ENCODE results near the gene CD48. TPM values are rescaled to one million over a fixed set of nuclear protein-coding genes. Genes with fewer than 3 reads are reported as not detected.
A peak's percentile ranks its signal among the peaks of the same experiment; 100 is the strongest.

Gene CD48
- total RNA-seq, 1 experiment from 2014 or later = not detected

GRCh38 chr1:160682983-160683865, 28.4 kb downstream of the CD48 start:
- DNase-seq (ENCODE audit: low spot score) = no peak
- Histone ChIP-seq H3K4me1 (ENCODE audit: insufficient read depth, low read length, poor library complexity, severe bottlenecking) (no peaks in the 10 kb centered on the region), H3K4me3 (ENCODE audit: low read depth, low read length, poor library complexity, severe bottlenecking) (no peak overlapping the region), H3K36me3 (ENCODE audit: insufficient read depth, low read length, poor library complexity, severe bottlenecking) (no peaks in the 10 kb centered on the region), H3K27me3 (replicated peaks; ENCODE audit: insufficient read depth, low read depth, low read length, poor library complexity) (no peaks in the 10 kb centered on the region), H3K27ac (ENCODE audit: low read depth, low read length, poor library complexity, severe bottlenecking) (no peak overlapping the region), H3K9me3 (ENCODE audit: low read depth, low read length, poor library complexity, severe bottlenecking) (no peaks in the 10 kb centered on the region)
- TF ChIP-seq CTCF (conservative IDR thresholded peaks at IDR 0.05; ENCODE audit: low read depth, low read length) = no peak
- no peak for TF ChIP-seq EZH2 (IDR thresholded peaks at IDR 0.05; ENCODE audit: borderline replicate concordance, low read depth, low read length, poor library complexity, severe bottlenecking)
- POLR2A ChIA-PET (ENCODE audit: low non-redundant PET) = no interaction called here
- intact Hi-C loops (cut with micrococcal nuclease; ENCODE audit: unreplicated experiment) = loop anchor here (10.0 kb wide), 1 partner anchor 138 kb away; no protein-coding TSS in a partner anchor
- BruUV-seq (replicated peaks) = no TSS peak
- CTCF ChIA-PET = interaction anchor here (0.6 kb wide), 1 partner anchor 89 kb away, joined by 8 read pairs; no protein-coding TSS in a partner anchor

GRCh38 chr1:160681891-160682140, 29.8 kb downstream of the CD48 start:
- intact Hi-C loops (cut with micrococcal nuclease; ENCODE audit: unreplicated experiment) = loop anchor here (10.0 kb wide), 1 partner anchor 137 kb away; no protein-coding TSS in a partner anchor
- no peaks in the 10 kb centered on the region for H3K4me1 ChIP-seq (ENCODE audit: insufficient read depth, low read length, poor library complexity, severe bottlenecking)
- H3K27ac ChIP-seq (ENCODE audit: low read depth, low read length, poor library complexity, severe bottlenecking) = no peak overlapping the region
- TF ChIP-seq EZH2 (IDR thresholded peaks at IDR 0.05; ENCODE audit: borderline replicate concordance, low read depth, low read length, poor library complexity, severe bottlenecking) (no peak), CTCF (conservative IDR thresholded peaks at IDR 0.05; ENCODE audit: low read depth, low read length) (no peak)
- DNase-seq (ENCODE audit: low spot score) = no peak
- BruUV-seq (replicated peaks) = no TSS peak
- no peaks in the 10 kb centered on the region for H3K27me3 ChIP-seq (replicated peaks; ENCODE audit: insufficient read depth, low read depth, low read length, poor library complexity)
- ChIA-PET CTCF (interaction anchor here (0.6 kb wide), 1 partner anchor 544 kb away, joined by 3 read pairs; the partner anchor contains the start of gene TOMM40L), POLR2A (ENCODE audit: low non-redundant PET) (no interaction called here)
- H3K9me3 ChIP-seq (ENCODE audit: low read depth, low read length, poor library complexity, severe bottlenecking) = no peaks in the 10 kb centered on the region
- H3K36me3 ChIP-seq (ENCODE audit: insufficient read depth, low read length, poor library complexity, severe bottlenecking) = no peaks in the 10 kb centered on the region
- H3K4me3 ChIP-seq (ENCODE audit: low read depth, low read length, poor library complexity, severe bottlenecking) = no peak overlapping the region

GRCh38 chr1:160681066-160681890, 30.3 kb downstream of the CD48 start:
- POLR2A ChIA-PET (ENCODE audit: low non-redundant PET) = no interaction called here
- CTCF ChIA-PET = interaction anchor here (0.6 kb wide), 1 partner anchor 545 kb away, joined by 3 read pairs; the partner anchor contains the start of gene TOMM40L
- Histone ChIP-seq H3K4me3 (ENCODE audit: low read depth, low read length, poor library complexity, severe bottlenecking) (no peak overlapping the region), H3K9me3 (ENCODE audit: low read depth, low read length, poor library complexity, severe bottlenecking) (no peaks in the 10 kb centered on the region), H3K4me1 (ENCODE audit: insufficient read depth, low read length, poor library complexity, severe bottlenecking) (no peaks in the 10 kb centered on the region), H3K27ac (ENCODE audit: low read depth, low read length, poor library complexity, severe bottlenecking) (no peak overlapping the region), H3K27me3 (replicated peaks; ENCODE audit: insufficient read depth, low read depth, low read length, poor library complexity) (no peaks in the 10 kb centered on the region), H3K36me3 (ENCODE audit: insufficient read depth, low read length, poor library complexity, severe bottlenecking) (no peaks in the 10 kb centered on the region)
- intact Hi-C loops (cut with micrococcal nuclease; ENCODE audit: unreplicated experiment) = loop anchor here (10.0 kb wide), 1 partner anchor 136 kb away; no protein-coding TSS in a partner anchor
- BruUV-seq (replicated peaks) = no TSS peak
- TF ChIP-seq CTCF (conservative IDR thresholded peaks at IDR 0.05; ENCODE audit: low read depth, low read length) (peak; percentile 78), EZH2 (IDR thresholded peaks at IDR 0.05; ENCODE audit: borderline replicate concordance, low read depth, low read length, poor library complexity, severe bottlenecking) (no peak)
- peak; percentile 82 for DNase-seq (ENCODE audit: low spot score)
